Measurements from ENCODE around the gene SYT14. TPM values are rescaled to one million over a fixed set of nuclear protein-coding genes. Genes with fewer than 3 reads are reported as not detected.

Gene SYT14
- total RNA-seq, 1 experiment from 2014 or later = 0.07 TPM

DNA sequence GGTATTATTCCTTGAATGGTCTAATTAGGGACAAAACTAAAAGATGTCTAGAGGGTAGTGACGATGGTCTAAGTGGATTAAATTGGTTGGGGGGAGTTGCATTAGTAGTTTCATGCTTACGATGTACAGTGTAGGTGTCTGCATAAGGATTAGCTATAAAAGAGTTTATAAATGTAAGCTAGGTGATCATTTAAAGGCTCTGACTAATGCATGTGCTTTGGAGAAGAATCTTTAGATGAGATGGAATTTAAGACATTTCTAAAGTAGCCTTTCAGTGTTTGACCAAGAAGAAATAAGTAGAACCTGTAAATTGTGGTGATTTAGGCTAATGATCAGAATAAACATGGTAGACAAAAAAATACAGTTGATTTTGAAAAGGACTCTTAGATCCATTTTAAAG, 7.4 kb downstream of the SYT14 start:
- POLR2A ChIA-PET = no interaction called here
- ATAC-seq (no peak), DNase-seq (ENCODE audit: low read depth, low spot score) (no peak)
- H4K20me1 ChIP-seq (ENCODE audit: insufficient read depth) = no peaks in the 10 kb centered on the region
- peaks cover 34% of the 10 kb centered on the region for H3K27me3 ChIP-seq (ENCODE audit: insufficient read depth, low read length)
- H3K4me1 ChIP-seq (ENCODE audit: control insufficient read depth in 1 of 2, insufficient read depth in 2 of 2, low read length in 2 of 2) = no peaks in the 10 kb centered on the region
- H3K9me2 ChIP-seq (ENCODE audit: insufficient read depth) = no peaks in the 10 kb centered on the region
- H2AFZ ChIP-seq (ENCODE audit: low read depth, low read length, poor library complexity, severe bottlenecking) = no peak overlapping the region
- no peaks in the 10 kb centered on the region for H3K36me3 ChIP-seq (ENCODE audit: control insufficient read depth in 1 of 2, insufficient read depth in 2 of 2, low read length in 2 of 2)
- H3K79me2 ChIP-seq (ENCODE audit: insufficient read depth, low read length) = no peaks in the 10 kb centered on the region
- no peak overlapping the region for H3K4me3 ChIP-seq (replicated peaks in 1 of 2; ENCODE audit: low read depth in 1 of 2, low read length in 2 of 2)
- no peak overlapping the region for H3K27ac ChIP-seq (ENCODE audit: low read depth, low read length)
- intact Hi-C loops (cut with micrococcal nuclease) = no loop called here
- RAD21 ChIA-PET (ENCODE audit: low non-redundant PET in 1 of 2, low total read pairs in 2 of 2, uncharacterized antibody in 2 of 2, unreplicated experiment in 2 of 2) = no interaction called here
- TF ChIP-seq JUND (IDR thresholded peaks at IDR 0.05) = no peak
- TF ChIP-seq ZFX (IDR thresholded peaks at IDR 0.05) = no peak
- no peak for TF ChIP-seq POLR2AphosphoS5 (IDR thresholded peaks at IDR 0.05; ENCODE audit: low read depth, low read length)
- TF ChIP-seq ATF3 (IDR thresholded peaks at IDR 0.05) = no peak
- TF ChIP-seq, protein P1, sequence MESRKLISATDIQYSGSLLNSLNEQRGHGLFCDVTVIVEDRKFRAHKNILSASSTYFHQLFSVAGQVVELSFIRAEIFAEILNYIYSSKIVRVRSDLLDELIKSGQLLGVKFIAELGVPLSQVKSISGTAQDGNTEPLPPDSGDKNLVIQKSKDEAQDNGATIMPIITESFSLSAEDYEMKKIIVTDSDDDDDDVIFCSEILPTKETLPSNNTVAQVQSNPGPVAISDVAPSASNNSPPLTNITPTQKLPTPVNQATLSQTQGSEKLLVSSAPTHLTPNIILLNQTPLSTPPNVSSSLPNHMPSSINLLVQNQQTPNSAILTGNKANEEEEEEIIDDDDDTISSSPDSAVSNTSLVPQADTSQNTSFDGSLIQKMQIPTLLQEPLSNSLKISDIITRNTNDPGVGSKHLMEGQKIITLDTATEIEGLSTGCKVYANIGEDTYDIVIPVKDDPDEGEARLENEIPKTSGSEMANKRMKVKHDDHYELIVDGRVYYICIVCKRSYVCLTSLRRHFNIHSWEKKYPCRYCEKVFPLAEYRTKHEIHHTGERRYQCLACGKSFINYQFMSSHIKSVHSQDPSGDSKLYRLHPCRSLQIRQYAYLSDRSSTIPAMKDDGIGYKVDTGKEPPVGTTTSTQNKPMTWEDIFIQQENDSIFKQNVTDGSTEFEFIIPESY (IDR thresholded peaks at IDR 0.05; ENCODE audit: extremely low read depth, insufficient replicate concordance, low read length) = no peak
- no peak overlapping the region for H3K9ac ChIP-seq (ENCODE audit: low read length)
- no peaks in the 10 kb centered on the region for H3K9me3 ChIP-seq (ENCODE audit: control insufficient read depth in 1 of 2, insufficient read depth in 1 of 2, low read depth in 1 of 2, low read length in 2 of 2)
- H3K4me2 ChIP-seq (ENCODE audit: low read length) = no peak overlapping the region
- CTCF ChIA-PET = no interaction called here
- no TSS peak for BruUV-seq (replicated peaks)

- intact Hi-C loops (cut with micrococcal nuclease) = no loop called here
- Histone ChIP-seq H3K27ac (ENCODE audit: low read depth, low read length) (no peak overlapping the region), H3K9me3 (ENCODE audit: control insufficient read depth in 1 of 2, insufficient read depth in 1 of 2, low read depth in 1 of 2, low read length in 2 of 2) (no peaks in the 10 kb centered on the region), H3K9me2 (ENCODE audit: insufficient read depth) (no peaks in the 10 kb centered on the region), H2AFZ (ENCODE audit: low read depth, low read length, poor library complexity, severe bottlenecking) (no peak overlapping the region), H3K4me1 (ENCODE audit: control insufficient read depth in 1 of 2, insufficient read depth in 2 of 2, low read length in 2 of 2) (no peaks in the 10 kb centered on the region), H3K36me3 (ENCODE audit: control insufficient read depth in 1 of 2, insufficient read depth in 2 of 2, low read length in 2 of 2) (no peaks in the 10 kb centered on the region), H3K79me2 (ENCODE audit: insufficient read depth, low read length) (no peaks in the 10 kb centered on the region), H3K27me3 (ENCODE audit: insufficient read depth, low read length) (peaks cover 27% of the 10 kb centered on the region), H3K4me2 (ENCODE audit: low read length) (no peak overlapping the region), H3K9ac (ENCODE audit: low read length) (no peak overlapping the region), H4K20me1 (ENCODE audit: insufficient read depth) (no peaks in the 10 kb centered on the region), H3K4me3 (replicated peaks in 1 of 2; ENCODE audit: low read depth in 1 of 2, low read length in 2 of 2) (no peak overlapping the region)
- POLR2A ChIA-PET = no interaction called here
- no TSS peak for BruUV-seq (replicated peaks)
- RAD21 ChIA-PET (ENCODE audit: low non-redundant PET in 1 of 2, low total read pairs in 2 of 2, uncharacterized antibody in 2 of 2, unreplicated experiment in 2 of 2) = no interaction called here
- DNase-seq (ENCODE audit: low read depth, low spot score) (no peak), ATAC-seq (no peak)
- TF ChIP-seq CBX3 (IDR thresholded peaks at IDR 0.05; ENCODE audit: low read depth) (no peak), SIN3A (IDR thresholded peaks at IDR 0.05; ENCODE audit: low read depth) (no peak), SRF (IDR thresholded peaks at IDR 0.05; ENCODE audit: low read depth) (no peak), MAX (IDR thresholded peaks at IDR 0.05) (no peak), JUND (IDR thresholded peaks at IDR 0.05) (no peak)
- CTCF ChIA-PET = no interaction called here
Observed at GRCh38 chr1:209948155-209948554, 10.1 kb downstream of the SYT14 start.

All from HCT116 (cell line).